ENCODE measurements around the gene RTRAF.

The RTRAF gene

GRCh38 chr14:52031781-52032180 is 42.4 kb downstream of the RTRAF start:
- in situ Hi-C loops (cut with HindIII; ENCODE audit: low sequenced_read_pairs): no loop called here
- TF ChIP-seq, protein P1, sequence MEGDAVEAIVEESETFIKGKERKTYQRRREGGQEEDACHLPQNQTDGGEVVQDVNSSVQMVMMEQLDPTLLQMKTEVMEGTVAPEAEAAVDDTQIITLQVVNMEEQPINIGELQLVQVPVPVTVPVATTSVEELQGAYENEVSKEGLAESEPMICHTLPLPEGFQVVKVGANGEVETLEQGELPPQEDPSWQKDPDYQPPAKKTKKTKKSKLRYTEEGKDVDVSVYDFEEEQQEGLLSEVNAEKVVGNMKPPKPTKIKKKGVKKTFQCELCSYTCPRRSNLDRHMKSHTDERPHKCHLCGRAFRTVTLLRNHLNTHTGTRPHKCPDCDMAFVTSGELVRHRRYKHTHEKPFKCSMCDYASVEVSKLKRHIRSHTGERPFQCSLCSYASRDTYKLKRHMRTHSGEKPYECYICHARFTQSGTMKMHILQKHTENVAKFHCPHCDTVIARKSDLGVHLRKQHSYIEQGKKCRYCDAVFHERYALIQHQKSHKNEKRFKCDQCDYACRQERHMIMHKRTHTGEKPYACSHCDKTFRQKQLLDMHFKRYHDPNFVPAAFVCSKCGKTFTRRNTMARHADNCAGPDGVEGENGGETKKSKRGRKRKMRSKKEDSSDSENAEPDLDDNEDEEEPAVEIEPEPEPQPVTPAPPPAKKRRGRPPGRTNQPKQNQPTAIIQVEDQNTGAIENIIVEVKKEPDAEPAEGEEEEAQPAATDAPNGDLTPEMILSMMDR (IDR thresholded peaks at IDR 0.05; ENCODE audit: low read depth, low read length, missing control alignments): no peak
- H3K4me3 ChIP-seq (ENCODE audit: low read depth, low read length): no peak overlapping the region
- peak; percentile 92 for DNase-seq (ENCODE audit: low read depth)

- peak; percentile 77 for DNase-seq (ENCODE audit: low read depth)
- TF ChIP-seq, protein P1 (IDR thresholded peaks at IDR 0.05; ENCODE audit: low read depth, low read length, missing control alignments): no peak
- H3K4me3 ChIP-seq (ENCODE audit: low read depth, low read length): no peak overlapping the region
- in situ Hi-C loops (cut with HindIII; ENCODE audit: low sequenced_read_pairs): no loop called here
Observed at GRCh38 chr14:52032204-52032801, 43.0 kb downstream of the RTRAF start.

DNA sequence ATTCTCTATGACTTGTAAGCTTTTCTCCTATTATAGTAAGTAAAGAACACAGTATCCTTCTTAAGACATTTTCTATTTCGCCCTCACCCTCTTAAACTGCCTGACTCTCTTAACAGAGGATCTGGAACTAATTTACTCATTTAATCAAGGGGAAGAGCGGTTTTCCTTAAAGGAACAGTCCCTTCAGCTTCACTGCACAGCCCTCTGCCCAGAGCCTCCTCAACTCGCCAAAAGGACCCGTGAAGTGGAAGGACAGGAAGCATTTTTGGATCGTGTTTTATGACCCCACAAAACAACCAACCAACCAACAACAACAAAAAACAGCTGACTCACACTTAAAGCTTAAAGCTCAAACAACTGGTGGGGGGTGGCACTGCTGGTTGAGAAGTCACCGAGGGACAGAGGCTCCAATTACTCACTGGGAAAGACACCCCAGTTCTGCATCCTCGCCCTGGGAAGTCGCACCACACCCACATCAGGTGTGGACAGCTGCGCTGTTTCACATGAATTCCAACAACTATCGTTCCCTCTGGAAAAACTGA is 43.8 kb downstream of the RTRAF start:
- H3K4me3 ChIP-seq (ENCODE audit: low read depth, low read length): no peak overlapping the region
- DNase-seq (ENCODE audit: low read depth): peak; percentile 42
- in situ Hi-C loops (cut with HindIII; ENCODE audit: low sequenced_read_pairs): no loop called here
- TF ChIP-seq, protein P1 (IDR thresholded peaks at IDR 0.05; ENCODE audit: low read depth, low read length, missing control alignments): no peak

DNA sequence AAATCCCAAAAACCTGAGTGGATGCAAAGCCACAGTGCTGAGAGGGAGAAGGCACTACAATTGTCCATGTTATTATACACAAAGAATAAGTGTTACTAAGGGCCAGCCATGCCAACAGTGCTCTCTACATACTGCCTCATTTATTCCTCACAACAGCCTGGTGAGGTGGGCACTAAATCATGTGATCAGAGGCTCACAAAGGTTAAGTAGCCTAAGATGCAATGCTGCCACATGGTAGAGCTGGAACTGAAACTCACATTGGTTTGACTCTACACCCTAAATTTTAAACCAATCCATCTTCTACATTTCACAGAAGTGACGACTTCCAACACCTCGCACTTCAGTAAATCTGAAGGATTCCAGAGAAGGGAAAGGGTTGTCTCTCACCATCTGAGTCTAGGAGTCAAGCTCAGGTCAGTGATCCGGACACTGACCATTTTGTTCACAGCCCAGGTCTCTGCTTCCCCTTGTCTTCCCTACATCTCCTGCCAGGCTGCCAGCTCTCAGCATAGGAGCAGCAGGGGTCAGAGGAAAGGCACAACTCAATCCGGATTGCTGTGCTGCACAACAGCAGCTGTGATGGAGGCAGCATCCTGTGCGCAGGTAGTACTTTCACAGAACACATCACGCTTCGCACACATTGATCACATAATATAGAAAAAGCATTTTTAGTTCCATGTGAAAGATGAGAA is 49.9 kb downstream of the RTRAF start:
- in situ Hi-C loops (cut with HindIII; ENCODE audit: low sequenced_read_pairs): no loop called here
- H3K4me3 ChIP-seq (ENCODE audit: low read depth, low read length): no peak overlapping the region
- TF ChIP-seq, protein P1 (IDR thresholded peaks at IDR 0.05; ENCODE audit: low read depth, low read length, missing control alignments): no peak
- DNase-seq (ENCODE audit: low read depth): no peak

DNA sequence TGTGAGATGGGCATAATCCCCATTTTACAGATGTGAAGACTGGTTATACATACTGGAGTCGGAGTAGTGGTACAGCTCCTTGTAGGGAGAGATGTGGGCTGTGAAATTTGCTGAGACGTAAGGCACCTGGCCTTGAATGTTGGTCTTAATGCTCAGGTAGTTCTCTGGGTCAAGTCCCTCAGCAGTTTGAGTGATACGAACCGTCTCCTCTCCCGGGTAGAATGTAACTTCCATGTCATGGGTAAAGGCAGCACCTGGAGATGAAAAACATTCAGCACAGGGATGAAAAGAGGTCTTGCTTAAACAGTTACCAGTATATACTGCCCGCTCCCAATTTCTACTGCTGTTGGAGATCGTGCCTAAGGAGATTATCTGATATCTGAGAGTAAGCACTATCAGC is 51.3 kb downstream of the RTRAF start:
- H3K4me3 ChIP-seq (ENCODE audit: low read depth, low read length): no peak overlapping the region
- DNase-seq (ENCODE audit: low read depth): no peak
- TF ChIP-seq, protein P1 (IDR thresholded peaks at IDR 0.05; ENCODE audit: low read depth, low read length, missing control alignments): no peak
- in situ Hi-C loops (cut with HindIII; ENCODE audit: low sequenced_read_pairs): no loop called here

GRCh38 chr14:52042371-52043289 is 53.3 kb downstream of the RTRAF start:
- H3K4me3 ChIP-seq (ENCODE audit: low read depth, low read length): no peak overlapping the region
- TF ChIP-seq, protein P1 (IDR thresholded peaks at IDR 0.05; ENCODE audit: low read depth, low read length, missing control alignments): no peak
- no peak for DNase-seq (ENCODE audit: low read depth)
- in situ Hi-C loops (cut with HindIII; ENCODE audit: low sequenced_read_pairs): no loop called here
